HG03103 (cell line): Measurements from ENCODE around the gene RCSD1.

Source experiments
- ATAC-seq: cut with Tn5 transposase; IDR thresholded peaks from one replicate; pipeline ENCODE4 v1.9.1; 2021; ENCODE audit warnings: low read depth; ENCODE audit not compliant: unreplicated experiment

The RCSD1 gene

GRCh38 chr1:167663002-167663772 is 33.2 kb downstream of the RCSD1 start:
- ATAC-seq: no peak

GRCh38 chr1:167665469-167665868 is 35.4 kb downstream of the RCSD1 start:
- ATAC-seq: no peak

GRCh38 chr1:167666416-167666815 is 36.4 kb downstream of the RCSD1 start:
- ATAC-seq: no peak

- ATAC-seq: no peak
These were observed 37.5 kb downstream of the RCSD1 start for GRCh38 chr1:167667536-167667935.

GRCh38 chr1:167668108-167668507 is 38.1 kb downstream of the RCSD1 start:
- ATAC-seq: peak; percentile 57

- no peak for ATAC-seq
These were observed 39.4 kb downstream of the RCSD1 start for GRCh38 chr1:167669209-167670124.

- no peak for ATAC-seq
These were observed 40.5 kb downstream of the RCSD1 start for GRCh38 chr1:167670563-167670962.

- no peak for ATAC-seq
These were observed 41.9 kb downstream of the RCSD1 start for GRCh38 chr1:167671727-167672511.

- ATAC-seq: no peak
These were observed 42.8 kb downstream of the RCSD1 start for GRCh38 chr1:167672831-167673230.

- ATAC-seq: no peak
These were observed 43.2 kb downstream of the RCSD1 start for GRCh38 chr1:167673265-167673664.

- no peak for ATAC-seq
These were observed 44.1 kb downstream of the RCSD1 start for GRCh38 chr1:167674156-167674555.

GRCh38 chr1:167675440-167675839 is 45.4 kb downstream of the RCSD1 start:
- ATAC-seq: no peak

GRCh38 chr1:167676205-167676915 is 46.3 kb downstream of the RCSD1 start:
- peak; percentile 58 for ATAC-seq

- ATAC-seq: no peak
These were observed 47.1 kb downstream of the RCSD1 start for GRCh38 chr1:167676916-167677848.

- no peak for ATAC-seq
These were observed 48.4 kb downstream of the RCSD1 start for GRCh38 chr1:167678422-167678821.

- ATAC-seq: no peak
These were observed 48.8 kb downstream of the RCSD1 start for GRCh38 chr1:167678838-167679237.

- no peak for ATAC-seq
These were observed 49.7 kb downstream of the RCSD1 start for GRCh38 chr1:167679714-167680113.

GRCh38 chr1:167681024-167681423 is 51.0 kb downstream of the RCSD1 start:
- no peak for ATAC-seq

- no peak for ATAC-seq
These were observed 51.5 kb downstream of the RCSD1 start for GRCh38 chr1:167681451-167682098.
